CD4-positive, CD25-positive, alpha-beta regulatory T cell (primary cell): ENCODE data around the gene TTC4. TPM values are rescaled to one million over a fixed set of nuclear protein-coding genes. Genes with fewer than 3 reads are reported as not detected.

Experiments used
- ATAC-seq, 2 donors: fragments of 150-1000 bp; cut with Tn5 transposase; one replicate each; pipeline ENCODE4 v1.10.0; 2021; ENCODE audit warnings: low read depth in 2 of 2, moderate number of reproducible peaks in 2 of 2, moderate library complexity in 1 of 2
- DNase-seq, 3 donors: peaks; one replicate each; pipeline versions ENCODE4 v3.0.0 to v3.0.0-alpha.2; 2012 to 2022; ENCODE audit warnings: mixed read lengths in 1 of 3
- H3K27ac ChIP-seq: one replicate; pipeline ENCODE4 v1.7.0; 2013; ENCODE audit warnings: mild to moderate bottlenecking, low read length; ENCODE audit not compliant: insufficient read depth, poor library complexity, severe bottlenecking
- H3K27me3 ChIP-seq: one replicate; pipeline ENCODE4 v1.7.0; 2013; ENCODE audit warnings: low read length; ENCODE audit not compliant: control insufficient read depth, insufficient read depth
- H3K36me3 ChIP-seq: one replicate; pipeline ENCODE4 v1.7.0; 2013; ENCODE audit warnings: mild to moderate bottlenecking, low read length, moderate library complexity; ENCODE audit not compliant: control insufficient read depth, insufficient read depth
- H3K4me1 ChIP-seq: 2 replicates; pipeline ENCODE4 v1.7.0; 2013; ENCODE audit warnings: mild to moderate bottlenecking, low read length; ENCODE audit not compliant: insufficient read depth, control insufficient read depth, poor library complexity, severe bottlenecking
- H3K4me3 ChIP-seq: one replicate; pipeline ENCODE4 v1.7.0; 2013; ENCODE audit warnings: low read depth, mild to moderate bottlenecking, low read length, moderate library complexity
- H3K9me3 ChIP-seq, 2 experiments: 1 replicate in 1 of 2; 2 replicates in 1 of 2; pipeline ENCODE4 v1.7.0; 2013; ENCODE audit warnings: low read length in 2 of 2, mild to moderate bottlenecking in 1 of 2, moderate library complexity in 1 of 2; ENCODE audit not compliant: control insufficient read depth in 2 of 2
- H3K27ac Mint-ChIP-seq, 3 donors: one replicate each; pipeline ENCODE4 v1.8.0; 2020 to 2022; ENCODE audit warnings: mild to moderate bottlenecking in 3 of 3, mixed read lengths in 3 of 3, moderate library complexity in 2 of 3
- H3K27me3 Mint-ChIP-seq: one replicate; pipeline ENCODE4 v1.8.0; 2022; ENCODE audit warnings: mild to moderate bottlenecking, mixed read lengths
- H3K36me3 Mint-ChIP-seq: one replicate; pipeline ENCODE4 v1.8.0; 2020; ENCODE audit warnings: mixed read lengths
- H3K4me1 Mint-ChIP-seq, 4 donors: one replicate each; pipeline ENCODE4 v1.8.0; 2020 to 2022; ENCODE audit warnings: mixed read lengths in 4 of 4, mild to moderate bottlenecking in 1 of 4
- H3K4me3 Mint-ChIP-seq, 4 donors: one replicate each; pipeline ENCODE4 v1.8.0; 2020 to 2022; ENCODE audit warnings: mild to moderate bottlenecking in 4 of 4, mixed read lengths in 4 of 4, moderate library complexity in 3 of 4
- H3K9me3 Mint-ChIP-seq, 7 donors: one replicate each; pipeline ENCODE4 v1.8.0; 2020 to 2022; ENCODE audit warnings: mixed read lengths in 7 of 7, mild to moderate bottlenecking in 3 of 7, moderate library complexity in 2 of 7
- polyA plus RNA-seq, 4 donors: library from polyadenylated mRNA; unstranded; fragments of 300-500 nt; fragmentation: Illumina TruSeq; gene quantifications; one replicate each; pipeline ENCODE4 v1.2.3, GENCODE V29; 2021
- total RNA-seq: library from RNA; stranded (reverse); gene quantifications from one replicate; pipeline ENCODE4 v1.2.3, GENCODE V29; 2022

Gene TTC4
- total and polyA plus RNA-seq, 5 donors from 2014 or later, result 7.7 to 27.1 (median 20.9) TPM

DNA sequence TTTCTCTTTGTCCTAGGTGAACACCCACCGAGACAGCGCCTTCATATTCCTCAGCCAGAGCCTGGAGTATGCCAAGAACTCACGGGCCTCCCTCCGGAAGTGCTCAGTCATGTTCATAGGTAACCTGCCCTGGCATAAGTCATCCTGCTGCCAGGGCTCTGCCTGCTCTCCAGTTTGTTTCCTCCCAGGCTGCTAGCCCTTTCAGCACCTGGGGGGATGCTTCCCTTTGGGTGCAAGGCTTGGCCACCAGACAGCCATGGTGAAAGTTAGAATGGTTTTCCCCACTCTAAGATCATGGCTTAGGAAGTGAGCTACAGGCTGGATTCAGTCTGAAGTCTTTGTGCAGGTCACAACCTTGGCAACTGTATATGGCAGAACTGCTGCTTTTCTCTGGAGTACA lies 9.2 kb upstream of the TTC4 start:
- Histone ChIP-seq H3K4me1 (no peaks in the 10 kb centered on the region), H3K4me3 (no peak overlapping the region), H3K9me3 (no peaks in the 10 kb centered on the region), H3K27ac (no peak overlapping the region), H3K36me3 (no peaks in the 10 kb centered on the region), H3K27me3 (no peaks in the 10 kb centered on the region)
- Mint-ChIP-seq H3K4me3 (no peak overlapping the region), H3K36me3 (no peaks in the 10 kb centered on the region), H3K27me3 (peaks cover 8% of the 10 kb centered on the region), H3K9me3 (no peaks in the 10 kb centered on the region), H3K27ac (no peak overlapping the region), H3K4me1 (no peaks in the 10 kb centered on the region)
- no peak for ATAC-seq
- no peak for DNase-seq

DNA sequence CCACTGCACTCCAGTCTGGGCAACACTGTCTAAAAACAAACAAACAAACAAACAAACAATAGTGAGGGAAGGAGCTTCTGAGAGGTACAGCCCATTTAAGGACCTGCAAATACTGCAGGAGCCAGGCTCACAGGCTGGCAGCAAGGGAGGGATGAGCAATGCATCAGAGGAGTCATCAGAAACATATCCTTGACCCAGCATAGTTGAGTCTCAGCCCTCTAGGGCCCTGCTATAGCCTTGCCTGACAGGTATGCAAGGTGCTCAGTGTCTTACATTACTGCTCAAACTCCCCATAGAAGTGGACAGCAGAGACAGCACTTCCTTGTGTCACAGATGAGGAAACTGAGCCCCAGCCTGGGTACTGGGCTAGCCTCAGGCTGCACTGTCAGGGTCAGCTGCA lies 7.3 kb upstream of the TTC4 start:
- ATAC-seq, result no peak
- Histone ChIP-seq H3K4me1 (no peaks in the 10 kb centered on the region), H3K9me3 (no peaks in the 10 kb centered on the region), H3K4me3 (no peak overlapping the region), H3K36me3 (no peaks in the 10 kb centered on the region), H3K27me3 (no peaks in the 10 kb centered on the region), H3K27ac (no peak overlapping the region)
- no peaks in the 10 kb centered on the region for H3K9me3 Mint-ChIP-seq
- H3K4me1 Mint-ChIP-seq, result no peaks in the 10 kb centered on the region
- no peak overlapping the region for H3K4me3 Mint-ChIP-seq
- H3K27me3 Mint-ChIP-seq, result peaks cover 7% of the 10 kb centered on the region
- H3K36me3 Mint-ChIP-seq, result no peaks in the 10 kb centered on the region
- H3K27ac Mint-ChIP-seq, result peak overlapping the region in 1 of 3 donors; percentile 67
- no peak for DNase-seq

DNA sequence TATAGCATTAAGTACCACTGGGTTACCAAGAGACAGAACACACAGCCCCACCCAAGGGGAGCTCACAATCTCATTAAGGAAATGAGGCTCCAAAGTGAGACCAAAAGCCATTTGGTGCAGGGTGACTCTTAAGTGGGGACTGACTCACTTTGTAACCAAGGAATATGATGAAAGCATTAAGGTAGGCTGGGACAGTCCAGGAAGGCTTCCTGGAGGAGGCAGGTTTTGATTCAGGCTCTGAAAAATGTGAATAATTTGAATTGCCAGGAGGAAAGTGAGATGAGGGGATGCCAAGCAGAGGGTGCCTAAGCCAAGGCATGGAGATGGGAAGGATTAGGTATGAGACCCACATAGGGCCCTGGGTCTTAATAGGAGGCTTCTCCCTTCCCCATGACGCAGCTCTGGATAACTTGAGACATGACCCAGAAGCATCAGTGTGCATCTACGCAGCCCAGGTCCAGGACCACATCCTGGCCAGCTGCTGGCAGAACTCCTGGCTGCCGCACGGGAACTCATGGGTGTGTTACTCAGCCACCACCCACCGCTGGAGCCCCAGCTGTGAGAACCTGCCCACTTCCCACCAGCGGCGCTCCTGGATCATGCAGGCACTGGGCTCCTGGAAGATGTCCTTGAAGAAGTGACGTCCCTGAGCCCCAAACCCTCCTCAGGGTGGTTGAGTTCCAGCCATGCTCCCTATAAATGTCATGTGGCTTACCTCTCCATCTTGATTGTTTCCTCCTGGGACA lies 5.9 kb upstream of the TTC4 start:
- H3K27ac ChIP-seq, result no peak overlapping the region
- no peak overlapping the region for H3K4me3 ChIP-seq
- Mint-ChIP-seq H3K27ac (no peak overlapping the region), H3K27me3 (peaks cover 4% of the 10 kb centered on the region), H3K4me1 (peaks cover 0 to 2% (median 0%) of the 10 kb centered on the region in 4 donors), H3K36me3 (no peaks in the 10 kb centered on the region), H3K4me3 (no peak overlapping the region), H3K9me3 (no peaks in the 10 kb centered on the region)
- H3K9me3 ChIP-seq, result no peaks in the 10 kb centered on the region
- H3K4me1 ChIP-seq, result no peaks in the 10 kb centered on the region
- no peak for DNase-seq
- H3K36me3 ChIP-seq, result no peaks in the 10 kb centered on the region
- ATAC-seq, result no peak
- no peaks in the 10 kb centered on the region for H3K27me3 ChIP-seq

DNA sequence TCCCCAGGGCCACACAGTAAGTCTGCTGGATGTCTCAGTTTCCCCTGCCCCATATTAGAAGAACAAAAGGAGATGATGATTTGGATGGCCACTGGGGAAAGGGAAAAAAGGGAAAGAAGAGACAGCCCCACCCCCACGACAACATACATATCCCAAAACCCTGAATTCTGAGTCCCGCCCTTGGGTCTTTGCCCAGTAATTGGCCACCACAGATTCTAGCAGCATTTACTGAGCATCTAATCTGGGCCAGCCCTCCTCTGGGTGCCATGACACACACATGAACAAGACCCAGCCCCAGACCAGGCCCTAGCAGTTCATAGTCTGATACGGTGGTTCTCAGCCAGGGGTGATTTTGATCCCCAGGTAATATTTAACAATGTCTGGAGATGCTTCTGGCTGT lies 5.2 kb upstream of the TTC4 start:
- Mint-ChIP-seq H3K4me3 (peak overlapping the region in 1 of 4 donors; percentile 64), H3K27me3 (peaks cover 4% of the 10 kb centered on the region), H3K27ac (no peak overlapping the region), H3K4me1 (peaks cover 0 to 8% (median 5%) of the 10 kb centered on the region in 4 donors), H3K9me3 (no peaks in the 10 kb centered on the region), H3K36me3 (no peaks in the 10 kb centered on the region)
- DNase-seq, result no peak
- no peak for ATAC-seq
- Histone ChIP-seq H3K36me3 (no peaks in the 10 kb centered on the region), H3K4me1 (peaks cover 5% of the 10 kb centered on the region), H3K27ac (no peak overlapping the region), H3K9me3 (no peaks in the 10 kb centered on the region), H3K4me3 (no peak overlapping the region), H3K27me3 (no peaks in the 10 kb centered on the region)

DNA sequence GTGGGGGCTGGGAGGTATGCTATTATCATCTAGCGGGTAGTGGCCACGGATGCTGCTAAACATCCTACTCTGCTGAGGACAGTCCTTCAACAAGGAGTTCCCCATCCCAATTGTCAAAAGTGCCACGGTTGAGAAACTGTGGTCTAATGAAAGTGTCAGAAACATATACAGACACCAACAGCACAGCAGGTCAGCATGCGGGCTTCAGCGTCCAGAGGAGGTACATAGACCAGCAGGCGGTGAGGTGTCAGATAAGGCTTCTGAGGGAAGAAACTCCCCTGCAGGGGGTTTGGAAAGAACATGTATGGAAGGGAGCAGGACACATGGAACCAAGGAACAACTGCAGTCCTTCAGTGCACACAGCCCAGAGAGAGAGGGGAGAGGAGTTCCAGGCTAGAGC lies 4.8 kb upstream of the TTC4 start:
- H3K27me3 Mint-ChIP-seq, result peaks cover 4% of the 10 kb centered on the region
- no peak for ATAC-seq
- H3K4me3 ChIP-seq, result no peak overlapping the region
- H3K36me3 Mint-ChIP-seq, result no peaks in the 10 kb centered on the region
- no peaks in the 10 kb centered on the region for H3K27me3 ChIP-seq
- peaks cover 6% of the 10 kb centered on the region for H3K4me1 ChIP-seq
- DNase-seq, result no peak
- no peak overlapping the region for H3K27ac Mint-ChIP-seq
- H3K36me3 ChIP-seq, result no peaks in the 10 kb centered on the region
- no peaks in the 10 kb centered on the region for H3K9me3 Mint-ChIP-seq
- H3K9me3 ChIP-seq, result no peaks in the 10 kb centered on the region
- H3K4me1 Mint-ChIP-seq, result peaks cover 0 to 9% (median 7%) of the 10 kb centered on the region in 4 donors
- H3K27ac ChIP-seq, result no peak overlapping the region
- peak overlapping the region in 2 of 4 donors; percentile 10 to 64 for H3K4me3 Mint-ChIP-seq

DNA sequence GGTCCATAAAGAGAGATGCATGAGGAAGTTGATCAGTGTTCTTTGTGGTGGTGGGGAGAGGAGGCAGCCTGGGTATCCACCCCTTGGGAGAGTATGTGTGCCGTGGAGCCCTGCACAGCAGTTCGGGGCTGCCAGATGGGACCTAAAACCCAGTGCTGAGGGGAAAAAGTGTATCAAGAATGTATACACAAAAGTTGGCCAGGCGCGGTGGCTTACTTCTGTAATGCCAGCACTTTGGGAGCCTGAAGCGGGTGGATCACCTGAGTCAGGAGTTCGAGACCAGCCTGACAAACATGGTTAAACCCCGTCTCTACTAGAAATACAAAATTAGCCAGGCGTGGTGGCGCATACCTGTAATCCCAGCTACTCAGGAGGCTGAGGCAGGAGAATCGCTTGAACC lies 4.1 kb upstream of the TTC4 start:
- no peaks in the 10 kb centered on the region for H3K36me3 Mint-ChIP-seq
- ATAC-seq (no peak), DNase-seq (no peak)
- no peaks in the 10 kb centered on the region for H3K9me3 Mint-ChIP-seq
- H3K27ac Mint-ChIP-seq, result no peak overlapping the region
- H3K4me3 ChIP-seq, result no peak overlapping the region
- H3K4me1 ChIP-seq, result peaks cover 11% of the 10 kb centered on the region
- H3K9me3 ChIP-seq, result no peaks in the 10 kb centered on the region
- H3K4me1 Mint-ChIP-seq, result peaks cover 0 to 15% (median 11%) of the 10 kb centered on the region in 4 donors
- no peak overlapping the region for H3K27ac ChIP-seq
- H3K27me3 Mint-ChIP-seq, result peaks cover 4% of the 10 kb centered on the region
- H3K4me3 Mint-ChIP-seq, result peak overlapping the region in 1 of 4 donors; percentile 64
- no peaks in the 10 kb centered on the region for H3K36me3 ChIP-seq
- H3K27me3 ChIP-seq, result no peaks in the 10 kb centered on the region

DNA sequence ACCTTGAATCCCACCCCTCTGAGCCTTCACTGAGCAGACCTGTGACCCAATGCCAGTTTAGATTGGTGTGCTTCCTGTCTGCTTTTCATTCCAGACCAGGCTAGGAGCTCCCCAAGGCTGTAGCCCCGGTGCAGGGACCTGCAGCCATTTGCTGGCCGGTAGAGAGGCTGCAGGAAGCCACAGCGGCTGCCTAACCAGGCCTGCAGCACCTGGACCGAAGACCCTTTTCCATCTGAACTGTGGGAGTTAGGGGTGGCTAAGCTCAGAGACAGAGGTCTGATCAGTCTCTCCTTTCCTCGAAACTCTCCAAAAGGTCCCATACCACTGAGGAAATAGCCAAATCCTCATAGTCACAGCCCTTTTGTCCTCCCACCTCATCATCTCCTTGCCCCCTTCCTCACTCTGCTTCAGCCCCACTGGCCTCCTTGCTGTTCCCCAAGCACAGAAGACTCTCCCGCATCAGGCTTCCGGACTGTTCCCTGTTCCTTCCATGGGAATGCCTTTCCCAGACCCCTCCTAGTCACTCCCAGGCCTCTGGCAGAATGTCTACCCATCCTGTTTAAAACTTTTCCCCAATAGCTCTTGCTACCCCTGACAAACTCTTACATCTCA lies 674 bp upstream of the TTC4 start:
- H3K27ac ChIP-seq, result peak overlapping the region; percentile 72
- H3K4me1 ChIP-seq, result peaks cover 17% of the 10 kb centered on the region
- no peak for ATAC-seq
- no peaks in the 10 kb centered on the region for H3K9me3 ChIP-seq
- no peaks in the 10 kb centered on the region for H3K9me3 Mint-ChIP-seq
- peaks cover 18 to 38% (median 27%) of the 10 kb centered on the region in 4 donors for H3K4me1 Mint-ChIP-seq
- peak overlapping the region; percentile 79 to 96 (median 90) for H3K4me3 Mint-ChIP-seq
- peak overlapping the region; percentile 72 for H3K4me3 ChIP-seq
- peaks cover 4% of the 10 kb centered on the region for H3K27me3 Mint-ChIP-seq
- H3K27me3 ChIP-seq, result no peaks in the 10 kb centered on the region
- DNase-seq, result no peak
- peaks cover 20% of the 10 kb centered on the region for H3K36me3 ChIP-seq
- peak overlapping the region; percentile 73 to 94 (median 89) for H3K27ac Mint-ChIP-seq
- H3K36me3 Mint-ChIP-seq, result peaks cover 7% of the 10 kb centered on the region
